ENCODE results near the gene TIAM2.
"Not testable (repeated sequence)": the region's sequence is repeated elsewhere in the genome, so short reads cannot be mapped to it uniquely, and the experiment has no call there.

Gene TIAM2

GRCh38 chr6:155268088-155268867, 273.2 kb downstream of the TIAM2 start:
- not testable (repeated sequence) for DNase-seq

DNA sequence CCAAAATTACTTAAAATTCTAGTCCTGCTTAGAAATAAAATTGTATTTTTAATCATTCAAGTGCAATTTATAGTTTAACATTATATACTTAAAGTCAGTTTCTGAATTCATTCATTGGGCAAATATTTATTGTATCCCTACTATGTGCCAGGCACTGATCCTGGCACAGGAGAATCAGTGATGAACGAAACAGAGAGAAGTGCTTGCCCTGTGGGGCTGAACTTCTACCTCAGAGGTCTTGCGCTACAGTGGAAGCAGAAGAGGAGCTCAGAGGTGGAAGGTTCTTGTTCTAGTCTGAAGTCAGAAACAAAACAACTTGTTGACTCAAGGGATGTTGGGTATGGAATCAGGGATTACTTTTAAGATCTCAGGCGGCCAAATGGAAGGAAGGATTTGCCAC, 274.6 kb downstream of the TIAM2 start:
- no peak for DNase-seq

- no peak for DNase-seq
These were observed 275.5 kb downstream of the TIAM2 start for GRCh38 chr6:155270561-155271091.

- no peak for DNase-seq
These were observed 276.0 kb downstream of the TIAM2 start for GRCh38 chr6:155271145-155271544.

DNA sequence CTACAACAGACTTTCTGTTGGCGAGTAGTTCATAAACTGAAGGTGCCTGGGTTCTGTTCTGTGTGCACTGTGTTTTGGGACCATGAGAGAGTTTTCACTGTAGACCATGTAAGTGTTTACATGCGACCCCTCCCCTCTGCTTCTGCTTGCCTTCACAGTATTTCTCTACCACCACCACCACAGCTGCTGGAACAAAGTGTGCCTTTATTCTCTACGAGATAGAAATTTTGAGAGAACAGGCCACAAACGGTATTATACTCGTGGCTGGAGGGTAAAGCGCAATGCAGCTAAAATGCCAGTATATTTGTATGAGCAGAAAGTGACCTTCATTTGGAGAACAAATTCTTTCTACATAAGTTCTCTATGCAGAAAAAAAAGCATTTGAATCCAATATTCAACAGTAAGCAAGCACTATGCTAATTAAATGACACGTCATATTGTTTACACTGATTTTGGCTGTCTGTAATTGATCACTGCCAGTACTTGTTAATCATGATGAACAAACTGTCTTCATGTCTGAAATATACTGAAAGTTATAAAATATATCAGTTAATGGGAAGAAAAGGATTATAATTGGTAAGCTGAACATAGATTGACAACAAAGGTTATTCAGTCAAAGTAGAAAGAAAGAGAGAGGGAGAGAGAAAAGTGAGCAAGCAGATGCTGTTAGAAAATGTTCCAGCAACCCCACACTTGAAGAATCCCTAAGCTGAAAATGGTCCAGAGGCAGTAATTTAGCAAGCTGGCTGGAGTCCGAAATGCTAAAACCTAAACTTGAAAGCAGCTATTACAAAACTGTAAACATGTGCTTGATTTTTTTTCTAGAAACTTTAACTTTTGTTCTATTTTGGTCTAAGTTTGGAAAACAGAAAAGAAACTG, 277.5 kb downstream of the TIAM2 start:
- peak in 1 of 2 experiments; percentile 32 for DNase-seq

GRCh38 chr6:155273431-155273830, 278.3 kb downstream of the TIAM2 start:
- DNase-seq = peak in 1 of 2 experiments; percentile 18

DNA sequence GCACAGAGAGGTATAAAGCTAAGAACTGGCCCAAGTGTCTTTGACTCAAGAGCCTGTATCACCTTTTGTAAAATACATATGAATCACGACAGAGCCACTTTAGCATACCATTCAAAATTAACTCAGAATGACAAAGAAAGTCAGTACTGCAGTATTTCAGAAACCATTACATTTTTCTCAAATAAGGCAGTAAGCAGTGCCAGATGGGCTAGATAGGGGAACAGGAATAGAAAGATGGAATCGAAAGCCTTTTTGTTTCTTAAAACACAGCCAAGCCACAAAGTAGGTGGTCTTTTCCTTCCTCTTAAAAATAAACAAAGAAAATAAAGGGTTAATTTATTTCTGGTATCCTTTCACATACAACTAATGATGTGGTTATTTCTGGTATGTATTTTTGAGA, 279.0 kb downstream of the TIAM2 start:
- no peak for DNase-seq

DNA sequence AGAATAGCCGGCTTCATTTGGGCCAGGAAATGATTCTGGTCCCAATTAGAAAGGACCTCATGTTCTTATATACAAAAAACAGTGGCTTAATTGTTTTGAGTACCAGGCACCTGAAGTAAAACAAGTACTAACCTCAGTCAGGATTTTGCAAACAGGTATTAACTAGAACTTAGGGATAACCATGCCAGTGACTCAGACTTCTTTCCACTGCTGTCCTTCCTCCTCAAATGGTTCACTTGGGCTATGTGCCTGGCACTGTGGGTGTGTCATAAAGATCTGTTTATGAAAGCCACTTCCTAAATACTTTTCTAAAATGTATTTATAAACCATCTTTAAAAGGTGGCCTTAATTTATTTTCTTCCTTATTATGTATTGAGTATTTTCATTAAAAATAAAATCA, 279.4 kb downstream of the TIAM2 start:
- no peak for DNase-seq

DNA sequence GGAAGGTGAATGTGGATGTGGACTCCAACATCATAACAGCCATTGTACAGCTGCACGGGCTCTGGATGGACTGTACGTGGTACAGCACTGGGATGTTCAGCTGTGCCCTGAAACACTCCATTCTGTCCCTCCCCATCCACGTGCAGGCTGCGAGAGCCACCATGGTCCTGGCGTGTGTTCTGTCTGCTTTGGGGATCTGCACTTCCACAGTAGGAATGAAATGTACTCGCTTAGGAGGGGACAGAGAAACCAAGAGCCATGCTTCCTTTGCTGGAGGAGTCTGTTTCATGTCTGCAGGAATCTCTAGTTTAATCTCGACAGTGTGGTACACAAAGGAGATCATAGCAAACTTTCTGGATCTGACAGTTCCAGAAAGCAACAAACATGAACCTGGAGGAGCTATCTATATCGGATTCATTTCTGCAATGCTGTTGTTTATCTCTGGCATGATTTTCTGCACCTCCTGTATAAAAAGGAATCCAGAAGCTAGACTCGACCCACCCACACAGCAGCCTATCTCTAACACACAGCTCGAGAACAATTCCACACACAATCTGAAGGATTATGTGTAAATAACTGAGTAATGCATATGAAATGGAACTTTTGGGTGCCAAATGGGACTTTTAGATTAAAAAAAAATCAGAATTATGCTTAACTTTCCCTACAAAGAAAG, 280.8 kb downstream of the TIAM2 start:
- no peak for DNase-seq

DNA sequence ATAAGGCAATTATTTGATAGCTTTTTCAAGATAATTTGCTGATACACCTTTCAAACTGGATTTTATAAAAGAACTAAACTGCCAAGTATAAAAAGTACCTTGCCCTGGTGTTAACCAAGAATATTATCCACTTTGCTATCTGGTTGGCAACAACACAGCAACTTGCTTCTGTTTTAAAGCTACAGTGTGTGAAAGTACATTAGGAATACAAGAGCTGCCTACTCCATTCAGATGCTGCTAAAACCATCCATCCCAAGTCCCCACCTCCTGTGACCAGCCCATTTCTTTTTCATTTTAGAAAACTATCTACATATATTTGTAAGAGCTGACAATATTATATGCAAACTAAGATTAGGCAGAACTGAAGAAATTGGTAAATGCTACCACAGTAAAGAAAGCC, 281.5 kb downstream of the TIAM2 start:
- DNase-seq = no peak

DNA sequence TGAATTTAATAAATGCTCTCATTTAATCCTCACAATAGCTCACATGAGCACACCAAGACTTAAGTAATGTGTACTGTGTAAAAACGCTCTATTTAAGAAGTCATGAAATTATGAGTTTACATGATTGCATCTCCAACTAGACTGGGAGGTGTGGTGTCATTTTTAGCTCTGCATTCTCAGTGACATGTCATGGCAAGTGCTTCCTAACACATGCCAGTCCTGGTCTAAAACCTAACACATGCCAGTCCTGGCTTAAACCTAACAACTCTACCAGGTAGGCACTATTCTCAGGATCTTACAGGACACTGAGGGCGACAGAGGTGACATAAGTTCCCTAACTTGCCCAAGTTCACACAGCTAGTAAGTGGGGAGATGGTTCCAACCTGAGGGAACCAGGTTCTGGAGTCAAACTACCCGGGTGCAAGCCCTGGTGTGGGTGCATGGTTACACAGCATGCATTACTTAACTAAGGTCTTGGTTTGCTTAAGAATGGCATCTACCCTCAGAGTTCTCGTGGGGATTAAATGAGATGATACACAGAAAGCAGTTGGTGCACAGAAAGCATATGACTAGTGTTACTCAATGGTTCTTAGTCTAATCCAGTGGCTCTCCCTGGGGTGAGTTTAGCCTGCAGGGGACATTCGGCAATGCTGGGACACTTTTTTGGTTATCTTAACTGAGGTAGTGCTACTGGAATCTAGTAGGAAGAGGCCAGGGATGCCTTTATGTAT, 283.4 kb downstream of the TIAM2 start:
- no peak for DNase-seq

DNA sequence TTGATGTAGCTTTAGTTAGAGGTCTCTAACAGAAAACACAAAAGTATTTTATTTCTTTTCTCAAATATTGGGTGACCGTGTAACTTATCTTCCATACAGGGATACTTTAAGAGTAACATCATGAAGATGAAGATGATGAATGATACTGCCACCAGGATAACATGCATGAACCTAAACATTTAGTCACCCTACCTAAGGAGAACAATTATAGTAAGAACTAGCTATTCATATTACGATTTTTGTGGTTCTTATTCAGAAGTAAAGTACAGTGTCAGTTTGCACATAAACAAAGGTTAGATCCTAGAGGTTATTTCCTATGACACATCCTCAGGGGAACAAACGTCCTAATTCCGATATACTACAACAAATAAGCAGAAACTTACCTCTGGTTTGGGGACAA, 289.7 kb downstream of the TIAM2 start:
- no peak for DNase-seq

DNA sequence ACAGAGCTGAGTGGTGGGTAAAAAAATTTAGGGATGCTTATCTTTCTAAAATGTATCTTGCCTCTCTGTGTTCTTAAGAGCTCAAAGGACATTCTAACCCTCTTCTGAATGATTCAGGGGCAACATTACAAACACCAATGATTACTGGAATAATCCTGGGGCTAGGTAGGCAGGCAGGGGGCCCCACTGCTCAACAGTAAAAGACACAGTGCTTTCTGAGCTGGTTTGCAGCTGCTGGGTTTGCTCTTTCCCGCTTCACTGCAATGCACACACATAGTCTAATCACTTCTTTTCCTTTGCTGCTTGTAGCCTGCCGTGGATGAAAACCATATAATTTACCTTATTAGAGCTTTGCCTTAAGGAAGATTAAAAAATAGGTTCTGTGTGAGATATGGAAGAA, 292.6 kb downstream of the TIAM2 start:
- no peak for DNase-seq

DNA sequence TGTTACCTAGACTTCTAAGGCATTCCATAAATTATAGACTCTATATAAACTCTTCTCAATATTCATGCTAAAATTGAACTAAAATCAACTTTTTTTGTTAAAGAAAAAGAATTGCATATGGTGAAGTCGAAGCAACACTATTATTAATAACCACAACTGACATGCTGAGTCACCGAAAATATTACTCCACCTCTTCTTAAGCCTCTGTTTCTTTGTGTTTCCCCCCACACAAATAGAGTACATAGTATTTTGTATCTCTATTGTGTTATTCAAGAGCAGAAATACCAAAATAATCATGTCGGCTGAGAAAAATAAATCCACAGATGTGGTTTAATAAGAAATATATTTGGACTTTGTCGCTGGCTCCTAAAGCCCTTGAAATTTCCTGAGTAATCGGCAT, 295.4 kb downstream of the TIAM2 start:
- no peak for DNase-seq

DNA sequence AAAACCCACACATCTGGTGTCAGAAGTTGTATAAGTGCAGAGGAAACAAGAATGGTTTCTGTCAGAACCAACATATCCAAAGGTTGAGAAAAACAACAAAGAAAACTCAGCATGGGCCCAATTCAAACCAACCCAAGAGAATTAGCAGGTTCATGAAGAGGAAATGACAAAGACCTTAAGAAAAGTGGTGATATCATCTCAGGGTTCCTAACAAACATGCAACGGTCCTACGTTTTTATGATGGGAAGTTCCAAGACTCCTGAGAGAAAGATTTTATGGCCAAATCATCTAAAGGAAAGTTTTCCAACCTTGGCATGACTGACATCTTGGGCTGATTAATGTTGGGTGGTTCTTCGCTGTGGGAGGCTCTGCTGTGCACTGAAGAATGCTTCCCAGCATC, 296.2 kb downstream of the TIAM2 start:
- no peak for DNase-seq

DNA sequence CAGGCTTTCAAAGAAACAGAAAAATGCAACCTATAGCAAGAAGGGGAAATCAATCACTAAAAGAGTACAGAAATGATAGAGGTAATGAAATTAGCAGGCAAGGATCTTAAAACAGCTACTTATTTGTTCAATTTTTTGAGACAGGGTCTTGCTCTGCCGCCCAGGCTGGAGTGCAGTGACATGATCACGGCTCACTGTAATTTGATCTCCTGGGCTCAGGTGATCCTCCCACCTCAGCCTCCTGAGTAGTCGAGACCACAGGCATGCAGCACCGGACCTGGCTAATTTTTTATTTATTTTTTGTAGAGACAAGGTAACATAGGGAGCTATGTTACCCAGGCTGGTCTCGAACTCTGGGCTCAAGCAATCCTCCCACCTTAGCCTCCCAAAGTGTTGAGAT, 297.6 kb downstream of the TIAM2 start:
- DNase-seq = no peak

- no peak for DNase-seq
These were observed 302.6 kb downstream of the TIAM2 start for GRCh38 chr6:155297669-155298068.

DNA sequence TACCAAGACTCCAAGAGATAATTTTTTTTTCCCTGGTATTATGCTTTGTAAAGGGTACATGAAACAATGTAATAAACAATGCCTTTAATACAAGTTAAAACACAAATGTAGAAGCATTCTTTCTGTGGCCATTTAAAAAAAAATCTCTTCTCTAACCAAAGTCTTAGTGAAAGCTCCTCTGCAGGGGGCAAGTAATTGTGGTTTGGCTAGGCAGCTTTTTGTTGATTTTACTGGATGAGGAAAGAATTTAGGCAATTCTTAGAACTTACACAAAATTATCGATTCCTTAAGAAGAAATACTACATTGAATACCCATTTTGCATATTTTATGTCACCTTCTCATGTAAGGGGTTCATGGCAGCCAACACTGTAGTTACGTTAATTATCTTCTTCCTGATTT, 306.8 kb downstream of the TIAM2 start:
- no peak for DNase-seq

GRCh38 chr6:155303361-155303870, 308.3 kb downstream of the TIAM2 start:
- no peak for DNase-seq

GRCh38 chr6:155306958-155307357, 311.8 kb downstream of the TIAM2 start:
- no peak for DNase-seq

Data from NCI-H446 (cell line).